ENCODE measurements around the gene ABI1. TPM values are rescaled to one million over a fixed set of nuclear protein-coding genes. Genes with fewer than 3 reads are reported as not detected.

The ABI1 gene
- total and polyA plus RNA-seq, 9 of the 15 experiments (the other 6 are each of a cell fraction or from before 2014, with no cell fraction given) = 22.1 to 52.3 (median 39.0) TPM

GRCh38 chr10:26860443-26861204, at the start of gene ABI1 (continued):
- TF ChIP-seq SP2 (IDR thresholded peaks at IDR 0.05; ENCODE audit: extremely low read depth, low read depth, low read length, poor library complexity, severe bottlenecking) (no peak), HNRNPH1 (optimal IDR thresholded peaks at IDR 0.05; ENCODE audit: low read depth, low read length) (no peak), NR2C1 (IDR thresholded peaks at IDR 0.05) (no peak), NR2C1 (tag; IDR thresholded peaks at IDR 0.05) (peak; percentile 26; the same call in 1 of the 2 replicates), ASH1L (IDR thresholded peaks at IDR 0.05; ENCODE audit: borderline replicate concordance, low read depth, partially characterized antibody) (no peak), E2F3 (CRISPR knock-in tag; IDR thresholded peaks at IDR 0.05) (0 out of 2 replicates have a peak, but pooled peaks have one; percentile 45), ZNF124 (CRISPR knock-in tag; IDR thresholded peaks at IDR 0.05) (no peak), E4F1 (CRISPR knock-in tag; IDR thresholded peaks at IDR 0.05; ENCODE audit: borderline replicate concordance) (no peak), ZHX1 (conservative IDR thresholded peaks at IDR 0.05; ENCODE audit: low read length) (peak; percentile 49; the same call in 1 of the 2 replicates), ZNF551 (CRISPR knock-in tag; IDR thresholded peaks at IDR 0.05) (no peak), SPI1 (IDR thresholded peaks at IDR 0.05; ENCODE audit: borderline replicate concordance, low read depth, low read length) (peak; percentile 59; the same call in 1 of the 2 replicates), NRF1 (conservative IDR thresholded peaks at IDR 0.05 in 1 of 2, IDR thresholded peaks at IDR 0.05 in 1 of 2) (peak; percentile 94 to 95), SNRNP70 (optimal IDR thresholded peaks at IDR 0.05; ENCODE audit: low read depth, low read length) (no peak), HDAC3 (IDR thresholded peaks at IDR 0.05; ENCODE audit: borderline replicate concordance, partially characterized antibody) (no peak), GTF2B (IDR thresholded peaks at IDR 0.05; ENCODE audit: extremely low read depth, insufficient read length) (no peak), ZNF561 (CRISPR knock-in tag; conservative IDR thresholded peaks at IDR 0.05) (no peak), DDX20 (tag; IDR thresholded peaks at IDR 0.05; ENCODE audit: low read depth) (no peak), ZNF644 (tag; IDR thresholded peaks at IDR 0.05; ENCODE audit: low read depth) (no peak; the same call in 1 of the 2 replicates), SNIP1 (IDR thresholded peaks at IDR 0.05; ENCODE audit: low read depth) (no peak), ZNF263 (CRISPR knock-in tag; IDR thresholded peaks at IDR 0.05; ENCODE audit: borderline replicate concordance) (peak; percentile 94), SNAPC5 (CRISPR knock-in tag; IDR thresholded peaks at IDR 0.05) (no peak), ZNF76 (CRISPR knock-in tag; IDR thresholded peaks at IDR 0.05; ENCODE audit: borderline replicate concordance) (peak; percentile 48; the same call in 1 of the 2 replicates)
